WTC11 (cell line): ENCODE results near the gene VEGFA. TPM values are rescaled to one million over a fixed set of nuclear protein-coding genes. Genes with fewer than 3 reads are reported as not detected.

ENCODE experiments used
- ATAC-seq: fragments of 200-7000 bp; cut with Tn5 transposase; 2 replicates; pipeline ENCODE4 v1.10.0; 2021; ENCODE audit warnings: mild to moderate bottlenecking, moderate library complexity
- CTCF ChIA-PET: fragments of 300-600 bp; sonication (Branson Sonifier 250); formaldehyde crosslinking; loops from one replicate; lab custom pipeline; 2021; ENCODE audit warnings: antibody characterized with exemption; lab: Charles Lee
- POLR2A ChIA-PET: fragments of 350-600 bp; sonication (Branson Sonifier 250); formaldehyde crosslinking; loops from one replicate; lab custom pipeline; 2021; ENCODE audit warnings: antibody characterized with exemption; lab: Charles Lee
- DNase-seq: peaks from one replicate; pipeline ENCODE4 v3.0.0; 2021; ENCODE audit warnings: low spot score
- H3K27ac Mint-ChIP-seq: 2 replicates; pipeline ENCODE4 v1.8.0; 2021; ENCODE audit warnings: mixed read lengths
- H3K27me3 Mint-ChIP-seq: 2 replicates; pipeline ENCODE4 v1.8.0; 2021; ENCODE audit warnings: low read depth, mild to moderate bottlenecking, moderate library complexity, mixed read lengths
- H3K36me3 Mint-ChIP-seq: 2 replicates; pipeline ENCODE4 v1.8.0; 2021; ENCODE audit warnings: mixed read lengths
- H3K4me1 Mint-ChIP-seq: 2 replicates; pipeline ENCODE4 v1.8.0; 2022; ENCODE audit warnings: mixed read lengths
- H3K4me3 Mint-ChIP-seq: 2 replicates; pipeline ENCODE4 v1.8.0; 2021; ENCODE audit warnings: mild to moderate bottlenecking, moderate library complexity, mixed read lengths
- H3K9me3 Mint-ChIP-seq: 2 replicates; pipeline ENCODE4 v1.8.0; 2021; ENCODE audit warnings: mixed read lengths
- CBFB ChIP-seq: sonication (generic); formaldehyde crosslinking; IDR thresholded peaks from 2 replicates; pipeline ENCODE4 v1.8.1; 2022; ENCODE audit warnings: mild to moderate bottlenecking, low read depth, missing genetic modification reagents
- CREM ChIP-seq: sonication (generic); formaldehyde crosslinking; IDR thresholded peaks from 2 replicates; pipeline ENCODE4 v1.8.1; 2022; ENCODE audit warnings: mild to moderate bottlenecking, missing genetic modification reagents, moderate library complexity
- GABPB1 ChIP-seq: sonication (generic); formaldehyde crosslinking; IDR thresholded peaks from 2 replicates; pipeline ENCODE4 v1.8.1; 2023; ENCODE audit warnings: mild to moderate bottlenecking, missing genetic modification reagents
- GTF2I ChIP-seq: fragments of 250-450 bp; sonication (Bioruptor Pico); conservative IDR thresholded peaks from 2 replicates; pipeline ENCODE4 v1.4.0; 2021; ENCODE audit warnings: mild to moderate bottlenecking
- MLX ChIP-seq: sonication (generic); formaldehyde crosslinking; IDR thresholded peaks from 2 replicates; pipeline ENCODE4 v1.8.1; 2023; ENCODE audit warnings: mild to moderate bottlenecking, missing genetic modification reagents, moderate library complexity
- NFYB ChIP-seq: sonication (generic); formaldehyde crosslinking; conservative IDR thresholded peaks from 2 replicates; pipeline ENCODE4 v1.8.0; 2022; ENCODE audit warnings: low read depth, missing genetic modification reagents
- ZNF416 ChIP-seq: fragments of 250-450 bp; sonication (Bioruptor Pico); IDR thresholded peaks from 2 replicates; pipeline ENCODE4 v1.9.0; 2021; ENCODE audit warnings: mild to moderate bottlenecking, inconsistent platforms
- total RNA-seq: library from RNA; stranded (reverse); gene quantifications from 3 replicates; pipeline ENCODE4 v1.2.3, GENCODE V29; 2021
- TF ChIP-seq, protein P1 (sequence below): sonication (generic); formaldehyde crosslinking; conservative IDR thresholded peaks from 2 replicates; pipeline ENCODE4 v1.8.1; 2022; ENCODE audit warnings: mild to moderate bottlenecking, missing genetic modification reagents
- TF ChIP-seq, protein P2 (sequence below): fragments of 200-600 bp; IDR thresholded peaks from 2 replicates; pipeline ENCODE4 v1.8.0; 2022; ENCODE audit warnings: antibody characterized with exemption
- TF ChIP-seq, protein P3 (sequence below): sonication (generic); formaldehyde crosslinking; IDR thresholded peaks from 2 replicates; pipeline ENCODE4 v1.8.1; 2023; ENCODE audit warnings: mild to moderate bottlenecking, missing genetic modification reagents, moderate library complexity
- TF ChIP-seq, protein P4 (sequence below): sonication (generic); formaldehyde crosslinking; IDR thresholded peaks from 2 replicates; pipeline ENCODE4 v1.8.0; 2022; ENCODE audit warnings: mild to moderate bottlenecking, missing genetic modification reagents
- TF ChIP-seq, protein P5 (sequence below): sonication (generic); formaldehyde crosslinking; IDR thresholded peaks from 2 replicates; pipeline ENCODE4 v1.8.1; 2023; ENCODE audit warnings: mild to moderate bottlenecking, moderate library complexity, missing genetic modification reagents
- TF ChIP-seq, protein P6 (sequence below): sonication (generic); formaldehyde crosslinking; IDR thresholded peaks from 2 replicates; pipeline ENCODE4 v1.8.0; 2022; ENCODE audit warnings: missing genetic modification reagents

VEGFA gene
- total RNA-seq, 1 experiment from 2014 or later, result 43.8 TPM

DNA sequence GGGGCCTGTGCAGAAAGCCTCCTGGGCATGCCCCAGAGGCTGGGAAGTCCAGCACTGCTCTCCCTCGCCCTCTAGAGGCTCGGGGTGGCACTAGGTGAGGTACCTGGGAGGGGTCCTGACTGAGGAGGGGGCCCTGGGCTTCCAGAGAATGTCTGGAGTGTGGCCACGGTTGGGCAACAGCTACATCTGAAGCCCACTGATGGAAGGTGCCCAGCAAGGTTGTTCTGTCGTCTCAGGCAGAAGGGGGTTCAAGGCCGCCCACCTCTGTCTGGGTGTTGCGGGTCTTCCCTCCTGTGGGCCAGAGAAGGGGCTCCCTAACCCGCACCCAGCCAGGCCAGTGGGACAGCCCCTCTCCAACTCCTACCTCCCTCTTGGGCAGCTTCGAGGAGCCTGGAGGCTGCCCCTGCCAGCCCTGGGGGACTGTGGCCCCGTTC is 11.4 kb upstream of the VEGFA start:
- Mint-ChIP-seq H3K4me3 (no peak overlapping the region), H3K27me3 (no peaks in the 10 kb centered on the region; the same call in 1 of the 2 replicates), H3K36me3 (no peaks in the 10 kb centered on the region), H3K27ac (no peak overlapping the region), H3K9me3 (peaks cover under 1% of the 10 kb centered on the region; the same call in 1 of the 2 replicates), H3K4me1 (peaks cover 21% of the 10 kb centered on the region)
- DNase-seq (peak; percentile 90), ATAC-seq (peak; percentile 97)
- ChIA-PET POLR2A (interaction anchor here (1.4 to 2.4 kb wide), 3 partner anchors 11 to 91 kb away, joined by 3 to 18 read pairs (median 6); partner anchors contain the start of gene VEGFA), CTCF (interaction anchor here (0.6 to 6.1 kb wide), 22 partner anchors 10 to 1812 kb away, joined by 3 to 67 read pairs (median 6); partner anchors contain the start of genes GTPBP2 and VEGFA)
- TF ChIP-seq MLX (CRISPR knock-in tag) (no peak), ZNF416 (CRISPR knock-in tag) (0 out of 2 replicates have a peak, but pooled peaks have one; percentile 11), CREM (CRISPR knock-in tag) (no peak), GTF2I (CRISPR knock-in tag) (no peak), GABPB1 (0 out of 2 replicates have a peak, but pooled peaks have one; percentile 20), NFYB (CRISPR knock-in tag) (no peak)
- TF ChIP-seq, protein P1, sequence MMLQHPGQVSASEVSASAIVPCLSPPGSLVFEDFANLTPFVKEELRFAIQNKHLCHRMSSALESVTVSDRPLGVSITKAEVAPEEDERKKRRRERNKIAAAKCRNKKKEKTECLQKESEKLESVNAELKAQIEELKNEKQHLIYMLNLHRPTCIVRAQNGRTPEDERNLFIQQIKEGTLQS (CRISPR knock-in tag), result no peak
- TF ChIP-seq, protein P2, sequence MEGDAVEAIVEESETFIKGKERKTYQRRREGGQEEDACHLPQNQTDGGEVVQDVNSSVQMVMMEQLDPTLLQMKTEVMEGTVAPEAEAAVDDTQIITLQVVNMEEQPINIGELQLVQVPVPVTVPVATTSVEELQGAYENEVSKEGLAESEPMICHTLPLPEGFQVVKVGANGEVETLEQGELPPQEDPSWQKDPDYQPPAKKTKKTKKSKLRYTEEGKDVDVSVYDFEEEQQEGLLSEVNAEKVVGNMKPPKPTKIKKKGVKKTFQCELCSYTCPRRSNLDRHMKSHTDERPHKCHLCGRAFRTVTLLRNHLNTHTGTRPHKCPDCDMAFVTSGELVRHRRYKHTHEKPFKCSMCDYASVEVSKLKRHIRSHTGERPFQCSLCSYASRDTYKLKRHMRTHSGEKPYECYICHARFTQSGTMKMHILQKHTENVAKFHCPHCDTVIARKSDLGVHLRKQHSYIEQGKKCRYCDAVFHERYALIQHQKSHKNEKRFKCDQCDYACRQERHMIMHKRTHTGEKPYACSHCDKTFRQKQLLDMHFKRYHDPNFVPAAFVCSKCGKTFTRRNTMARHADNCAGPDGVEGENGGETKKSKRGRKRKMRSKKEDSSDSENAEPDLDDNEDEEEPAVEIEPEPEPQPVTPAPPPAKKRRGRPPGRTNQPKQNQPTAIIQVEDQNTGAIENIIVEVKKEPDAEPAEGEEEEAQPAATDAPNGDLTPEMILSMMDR, result peak; percentile 63

DNA sequence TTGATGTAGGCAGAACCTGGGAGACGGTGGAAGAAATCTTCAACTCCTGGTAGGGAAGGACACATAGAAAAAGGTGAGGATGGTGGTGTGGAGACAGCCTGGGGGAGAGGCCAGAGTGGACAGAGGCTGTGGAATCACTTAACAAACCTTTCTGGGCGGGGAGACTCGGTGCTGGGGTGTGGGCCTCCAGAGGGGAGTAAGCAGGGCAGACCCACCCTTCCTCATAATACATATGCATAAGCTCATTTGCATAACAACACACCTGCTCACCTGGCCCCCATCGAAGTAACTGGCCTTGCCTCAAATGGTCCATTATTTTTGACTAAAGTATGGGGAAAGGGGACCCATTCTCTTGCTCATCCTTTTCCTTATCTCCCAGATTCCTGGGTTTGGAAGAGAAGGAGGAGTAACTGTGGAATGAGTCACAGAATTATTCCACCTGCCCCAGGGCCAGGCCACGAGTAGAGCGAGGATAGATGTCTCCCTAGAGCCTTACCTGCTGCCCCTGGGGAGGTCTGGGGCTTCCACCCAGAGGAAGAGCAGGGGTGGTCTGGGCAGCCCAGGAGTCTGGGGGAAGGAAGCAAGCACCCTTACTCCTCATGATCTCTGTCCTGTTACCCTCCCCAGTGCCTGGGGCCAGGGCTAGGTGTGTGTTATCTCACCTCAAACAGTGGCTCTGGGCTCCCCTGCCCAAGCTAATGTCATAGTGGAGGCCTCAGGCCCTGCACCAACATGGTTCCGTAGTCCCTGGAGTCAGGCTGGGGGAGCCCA is 10.7 kb upstream of the VEGFA start:
- H3K9me3 Mint-ChIP-seq, result no peaks in the 10 kb centered on the region
- H3K4me1 Mint-ChIP-seq, result peaks cover 21% of the 10 kb centered on the region
- no peaks in the 10 kb centered on the region for H3K36me3 Mint-ChIP-seq
- H3K4me3 Mint-ChIP-seq, result no peak overlapping the region
- CTCF ChIA-PET, result interaction anchor here (0.6 to 6.1 kb wide), 21 partner anchors 10 to 1813 kb away, joined by 3 to 67 read pairs (median 6); partner anchors contain the start of genes GTPBP2 and VEGFA
- POLR2A ChIA-PET, result interaction anchor here (1.4 to 2.4 kb wide), 3 partner anchors 10 to 92 kb away, joined by 3 to 18 read pairs (median 6); partner anchors contain the start of gene VEGFA
- TF ChIP-seq, protein P3, sequence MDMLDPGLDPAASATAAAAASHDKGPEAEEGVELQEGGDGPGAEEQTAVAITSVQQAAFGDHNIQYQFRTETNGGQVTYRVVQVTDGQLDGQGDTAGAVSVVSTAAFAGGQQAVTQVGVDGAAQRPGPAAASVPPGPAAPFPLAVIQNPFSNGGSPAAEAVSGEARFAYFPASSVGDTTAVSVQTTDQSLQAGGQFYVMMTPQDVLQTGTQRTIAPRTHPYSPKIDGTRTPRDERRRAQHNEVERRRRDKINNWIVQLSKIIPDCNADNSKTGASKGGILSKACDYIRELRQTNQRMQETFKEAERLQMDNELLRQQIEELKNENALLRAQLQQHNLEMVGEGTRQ (CRISPR knock-in tag), result no peak
- TF ChIP-seq, protein P4, sequence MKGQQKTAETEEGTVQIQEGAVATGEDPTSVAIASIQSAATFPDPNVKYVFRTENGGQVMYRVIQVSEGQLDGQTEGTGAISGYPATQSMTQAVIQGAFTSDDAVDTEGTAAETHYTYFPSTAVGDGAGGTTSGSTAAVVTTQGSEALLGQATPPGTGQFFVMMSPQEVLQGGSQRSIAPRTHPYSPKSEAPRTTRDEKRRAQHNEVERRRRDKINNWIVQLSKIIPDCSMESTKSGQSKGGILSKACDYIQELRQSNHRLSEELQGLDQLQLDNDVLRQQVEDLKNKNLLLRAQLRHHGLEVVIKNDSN (CRISPR knock-in tag), result no peak
- TF ChIP-seq, protein P5, sequence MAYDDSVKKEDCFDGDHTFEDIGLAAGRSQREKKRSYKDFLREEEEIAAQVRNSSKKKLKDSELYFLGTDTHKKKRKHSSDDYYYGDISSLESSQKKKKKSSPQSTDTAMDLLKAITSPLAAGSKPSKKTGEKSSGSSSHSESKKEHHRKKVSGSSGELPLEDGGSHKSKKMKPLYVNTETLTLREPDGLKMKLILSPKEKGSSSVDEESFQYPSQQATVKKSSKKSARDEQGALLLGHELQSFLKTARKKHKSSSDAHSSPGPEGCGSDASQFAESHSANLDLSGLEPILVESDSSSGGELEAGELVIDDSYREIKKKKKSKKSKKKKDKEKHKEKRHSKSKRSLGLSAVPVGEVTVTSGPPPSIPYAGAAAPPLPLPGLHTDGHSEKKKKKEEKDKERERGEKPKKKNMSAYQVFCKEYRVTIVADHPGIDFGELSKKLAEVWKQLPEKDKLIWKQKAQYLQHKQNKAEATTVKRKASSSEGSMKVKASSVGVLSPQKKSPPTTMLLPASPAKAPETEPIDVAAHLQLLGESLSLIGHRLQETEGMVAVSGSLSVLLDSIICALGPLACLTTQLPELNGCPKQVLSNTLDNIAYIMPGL (CRISPR knock-in tag), result no peak
- TF ChIP-seq, protein P6, sequence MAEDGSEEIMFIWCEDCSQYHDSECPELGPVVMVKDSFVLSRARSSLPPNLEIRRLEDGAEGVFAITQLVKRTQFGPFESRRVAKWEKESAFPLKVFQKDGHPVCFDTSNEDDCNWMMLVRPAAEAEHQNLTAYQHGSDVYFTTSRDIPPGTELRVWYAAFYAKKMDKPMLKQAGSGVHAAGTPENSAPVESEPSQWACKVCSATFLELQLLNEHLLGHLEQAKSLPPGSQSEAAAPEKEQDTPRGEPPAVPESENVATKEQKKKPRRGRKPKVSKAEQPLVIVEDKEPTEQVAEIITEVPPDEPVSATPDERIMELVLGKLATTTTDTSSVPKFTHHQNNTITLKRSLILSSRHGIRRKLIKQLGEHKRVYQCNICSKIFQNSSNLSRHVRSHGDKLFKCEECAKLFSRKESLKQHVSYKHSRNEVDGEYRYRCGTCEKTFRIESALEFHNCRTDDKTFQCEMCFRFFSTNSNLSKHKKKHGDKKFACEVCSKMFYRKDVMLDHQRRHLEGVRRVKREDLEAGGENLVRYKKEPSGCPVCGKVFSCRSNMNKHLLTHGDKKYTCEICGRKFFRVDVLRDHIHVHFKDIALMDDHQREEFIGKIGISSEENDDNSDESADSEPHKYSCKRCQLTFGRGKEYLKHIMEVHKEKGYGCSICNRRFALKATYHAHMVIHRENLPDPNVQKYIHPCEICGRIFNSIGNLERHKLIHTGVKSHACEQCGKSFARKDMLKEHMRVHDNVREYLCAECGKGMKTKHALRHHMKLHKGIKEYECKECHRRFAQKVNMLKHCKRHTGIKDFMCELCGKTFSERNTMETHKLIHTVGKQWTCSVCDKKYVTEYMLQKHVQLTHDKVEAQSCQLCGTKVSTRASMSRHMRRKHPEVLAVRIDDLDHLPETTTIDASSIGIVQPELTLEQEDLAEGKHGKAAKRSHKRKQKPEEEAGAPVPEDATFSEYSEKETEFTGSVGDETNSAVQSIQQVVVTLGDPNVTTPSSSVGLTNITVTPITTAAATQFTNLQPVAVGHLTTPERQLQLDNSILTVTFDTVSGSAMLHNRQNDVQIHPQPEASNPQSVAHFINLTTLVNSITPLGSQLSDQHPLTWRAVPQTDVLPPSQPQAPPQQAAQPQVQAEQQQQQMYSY (CRISPR knock-in tag), result no peak
- no peak for TF ChIP-seq CBFB (CRISPR knock-in tag)
- DNase-seq (no peak), ATAC-seq (peak; percentile 10; the same call in 1 of the 2 replicates)
- no peaks in the 10 kb centered on the region; the same call in 1 of the 2 replicates for H3K27me3 Mint-ChIP-seq
- H3K27ac Mint-ChIP-seq, result no peak overlapping the region
